ENCODE measurements around the gene MYRFL.

The MYRFL gene

GRCh38 chr12:69816082-69816481 lies 8.9 kb upstream of the MYRFL start:
- TF ChIP-seq, protein P1, sequence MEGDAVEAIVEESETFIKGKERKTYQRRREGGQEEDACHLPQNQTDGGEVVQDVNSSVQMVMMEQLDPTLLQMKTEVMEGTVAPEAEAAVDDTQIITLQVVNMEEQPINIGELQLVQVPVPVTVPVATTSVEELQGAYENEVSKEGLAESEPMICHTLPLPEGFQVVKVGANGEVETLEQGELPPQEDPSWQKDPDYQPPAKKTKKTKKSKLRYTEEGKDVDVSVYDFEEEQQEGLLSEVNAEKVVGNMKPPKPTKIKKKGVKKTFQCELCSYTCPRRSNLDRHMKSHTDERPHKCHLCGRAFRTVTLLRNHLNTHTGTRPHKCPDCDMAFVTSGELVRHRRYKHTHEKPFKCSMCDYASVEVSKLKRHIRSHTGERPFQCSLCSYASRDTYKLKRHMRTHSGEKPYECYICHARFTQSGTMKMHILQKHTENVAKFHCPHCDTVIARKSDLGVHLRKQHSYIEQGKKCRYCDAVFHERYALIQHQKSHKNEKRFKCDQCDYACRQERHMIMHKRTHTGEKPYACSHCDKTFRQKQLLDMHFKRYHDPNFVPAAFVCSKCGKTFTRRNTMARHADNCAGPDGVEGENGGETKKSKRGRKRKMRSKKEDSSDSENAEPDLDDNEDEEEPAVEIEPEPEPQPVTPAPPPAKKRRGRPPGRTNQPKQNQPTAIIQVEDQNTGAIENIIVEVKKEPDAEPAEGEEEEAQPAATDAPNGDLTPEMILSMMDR (IDR thresholded peaks at IDR 0.05; ENCODE audit: control insufficient read depth, insufficient read depth, low read depth, low read length, missing control alignments) = no peak
- no peak for DNase-seq (ENCODE audit: low read depth)
- H3K4me3 ChIP-seq (ENCODE audit: control insufficient read depth, low read depth, low read length) = no peak overlapping the region

DNA sequence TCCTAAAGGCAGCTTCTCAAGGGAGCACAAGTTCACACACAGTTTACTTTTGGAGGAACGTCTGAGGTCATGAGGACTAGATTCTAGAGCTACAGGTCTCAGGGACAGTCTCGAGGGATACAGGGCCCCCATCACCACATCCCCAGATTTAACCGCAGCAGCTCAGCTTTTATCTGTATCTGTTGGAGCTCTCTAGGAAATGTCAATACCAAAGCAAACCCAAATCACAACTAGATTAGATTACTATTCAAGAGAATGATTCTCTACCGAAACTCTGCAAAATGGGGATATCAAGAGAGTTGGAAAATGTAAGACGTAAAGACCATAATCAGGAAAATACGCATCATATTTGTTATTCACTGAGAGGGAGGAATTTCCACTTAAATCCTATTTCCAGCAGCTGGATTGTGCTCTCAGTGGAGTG lies 4.0 kb upstream of the MYRFL start:
- no peak overlapping the region for H3K4me3 ChIP-seq (ENCODE audit: control insufficient read depth, low read depth, low read length)
- TF ChIP-seq, protein P1 (IDR thresholded peaks at IDR 0.05; ENCODE audit: control insufficient read depth, insufficient read depth, low read depth, low read length, missing control alignments) = no peak
- no peak for DNase-seq (ENCODE audit: low read depth)

- TF ChIP-seq, protein P1 (IDR thresholded peaks at IDR 0.05; ENCODE audit: control insufficient read depth, insufficient read depth, low read depth, low read length, missing control alignments) = no peak
- no peak overlapping the region for H3K4me3 ChIP-seq (ENCODE audit: control insufficient read depth, low read depth, low read length)
- peak; percentile 1 for DNase-seq (ENCODE audit: low read depth)
These were observed 3.4 kb upstream of the MYRFL start for GRCh38 chr12:69821456-69822159.

DNA sequence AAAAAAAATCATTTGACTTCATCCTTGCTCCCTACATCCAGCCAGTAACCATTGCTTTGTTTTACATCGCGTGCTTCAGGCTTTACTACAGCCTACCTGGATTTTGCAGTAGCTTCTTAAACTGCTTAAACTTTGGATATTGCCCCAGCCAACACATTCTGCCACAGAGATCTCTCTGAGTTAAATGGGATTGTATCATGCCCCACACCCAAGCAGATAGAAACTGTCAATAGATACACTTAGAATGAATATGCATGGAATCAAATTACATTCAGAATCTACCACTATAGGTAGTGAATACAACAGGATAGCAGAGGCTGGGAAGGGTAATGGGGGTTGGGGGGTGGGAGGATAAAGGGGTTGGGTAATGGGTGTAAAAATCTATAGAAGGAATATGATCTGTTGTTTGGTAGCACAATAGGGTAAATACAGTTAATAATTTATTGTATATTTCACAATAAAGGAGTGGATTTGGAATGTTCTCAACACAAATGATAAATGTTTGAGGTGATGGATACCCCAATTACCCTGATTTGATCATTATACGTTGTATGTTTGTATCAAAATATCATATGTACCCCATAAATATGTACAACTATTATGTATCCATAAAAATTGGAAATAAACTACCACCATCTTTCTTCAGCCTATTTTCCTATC lies 2.7 kb upstream of the MYRFL start:
- TF ChIP-seq, protein P1 (IDR thresholded peaks at IDR 0.05; ENCODE audit: control insufficient read depth, insufficient read depth, low read depth, low read length, missing control alignments) = no peak
- no peak overlapping the region for H3K4me3 ChIP-seq (ENCODE audit: control insufficient read depth, low read depth, low read length)
- DNase-seq (ENCODE audit: low read depth) = no peak

GRCh38 chr12:69824028-69824427 lies 999 bp upstream of the MYRFL start:
- no peak for DNase-seq (ENCODE audit: low read depth)
- no peak overlapping the region for H3K4me3 ChIP-seq (ENCODE audit: control insufficient read depth, low read depth, low read length)
- TF ChIP-seq, protein P1 (IDR thresholded peaks at IDR 0.05; ENCODE audit: control insufficient read depth, insufficient read depth, low read depth, low read length, missing control alignments) = no peak

GRCh38 chr12:69828897-69829296 lies 3.9 kb downstream of the MYRFL start:
- DNase-seq (ENCODE audit: low read depth) = no peak
- H3K4me3 ChIP-seq (ENCODE audit: control insufficient read depth, low read depth, low read length) = no peak overlapping the region
- TF ChIP-seq, protein P1 (IDR thresholded peaks at IDR 0.05; ENCODE audit: control insufficient read depth, insufficient read depth, low read depth, low read length, missing control alignments) = no peak

All from AG09309 (cell line).